Gastrocnemius medialis (tissue), 4 donors: ENCODE data around the gene EN1. TPM values are rescaled to one million over a fixed set of nuclear protein-coding genes. Genes with fewer than 3 reads are reported as not detected.

Source experiments
- ATAC-seq, 2 donors: fragments of 150-250 bp; one replicate each; pipeline ENCODE4 v1.9.1; 2016
- DNase-seq, 2 donors: peaks; one replicate each; pipeline ENCODE4 v3.0.0-alpha.2; 2019
- H3K27ac ChIP-seq, 4 donors: fragments of 200-600 bp; sonication (generic); 1 replicate in 1 of 4; 2 replicates in 3 of 4; pipeline ENCODE4 v1.5.1; 2016 to 2018; ENCODE audit warnings: mild to moderate bottlenecking in 2 of 4, moderate library complexity in 1 of 4
- H3K27me3 ChIP-seq, 3 donors: fragments of 200-600 bp; sonication (generic) in 2 of 3; 1 replicate in 1 of 3; 2 replicates in 2 of 3; pipeline versions ENCODE4 v1.5.1 to v1.6.0; 2016 to 2019; ENCODE audit warnings: mild to moderate bottlenecking in 1 of 3, moderate library complexity in 1 of 3
- H3K36me3 ChIP-seq, 2 donors: fragments of 200-600 bp; sonication (generic) in 1 of 2; one replicate each; pipeline ENCODE4 v1.5.1; 2017 to 2018
- H3K4me1 ChIP-seq, 2 donors: fragments of 200-600 bp; sonication (generic) in 1 of 2; one replicate each; pipeline ENCODE4 v1.5.1; 2016 to 2017; ENCODE audit warnings: mild to moderate bottlenecking in 2 of 2
- H3K4me3 ChIP-seq, 4 donors: fragments of 200-600 bp; sonication (generic) in 3 of 4; 1 replicate in 1 of 4; 2 replicates in 3 of 4; pipeline ENCODE4 v1.5.1; 2016 to 2019; ENCODE audit warnings: mild to moderate bottlenecking in 2 of 4
- H3K9me3 ChIP-seq, 3 donors: fragments of 200-600 bp; sonication (generic) in 2 of 3; 1 replicate in 1 of 3; 2 replicates in 2 of 3; pipeline ENCODE4 v1.5.1; 2016 to 2019
- POLR2A ChIP-seq, 2 donors: fragments of 450-650 bp; IDR thresholded peaks; one replicate each; pipeline ENCODE4 v1.6.1; 2017; ENCODE audit warnings: antibody characterized with exemption in 2 of 2, mild to moderate bottlenecking in 2 of 2, moderate library complexity in 2 of 2
- in situ Hi-C, 4 donors: fragments of 200-750 bp; cut with MboI; loops; one replicate each; pipeline versions ENCODE4 v1.15.0 to v1.8.0; 2017; ENCODE audit warnings: low sequenced_read_pairs in 4 of 4
- intact Hi-C: fragments of 100-400 bp; cut with DNase I; formaldehyde crosslinking; loops from one replicate; pipeline ENCODE4 v1.15.1; 2023; ENCODE audit warnings: low total_unique reads
- total RNA-seq, 4 donors: library from RNA; depleted of rRNA; stranded (reverse); fragments of >200 nt; gene quantifications; one replicate each; pipeline versions ENCODE4 v1.1.0 to v1.2.3, GENCODE V29; 2016
- TF ChIP-seq, protein P1 (sequence below), 5 experiments: fragments of 450-650 bp in 3 of 5; fragments of 200-600 bp in 2 of 5; sonication (generic) in 2 of 5; IDR thresholded peaks in 4 of 5; conservative IDR thresholded peaks in 1 of 5; 1 replicate in 4 of 5; 2 replicates in 1 of 5; pipeline ENCODE4 v1.5.1; 2016 to 2019; ENCODE audit warnings: antibody characterized with exemption in 5 of 5, mild to moderate bottlenecking in 3 of 5, moderate library complexity in 3 of 5

The EN1 gene
- total RNA-seq, 4 donors from 2014 or later, result 3.9 to 11.0 (median 6.7) TPM

DNA sequence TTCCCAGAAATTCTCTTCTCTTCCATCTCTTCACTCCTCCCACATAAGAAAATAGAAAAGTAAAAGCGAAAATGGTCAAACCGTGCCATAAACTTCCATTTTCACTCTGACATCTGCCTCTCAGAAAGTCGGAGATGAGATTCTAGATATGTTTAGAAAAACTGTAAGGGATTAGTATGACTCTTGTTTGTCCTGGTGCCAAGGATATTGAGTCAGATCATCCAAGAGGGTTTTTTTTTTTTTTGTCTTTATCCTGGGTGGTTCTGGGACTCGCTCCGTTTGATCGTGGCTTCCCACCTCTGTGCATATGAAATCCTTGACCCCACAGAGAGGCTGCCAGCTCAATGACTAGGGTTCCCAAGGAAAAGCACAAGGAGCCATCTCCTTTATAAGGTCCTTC, 17.3 kb downstream of the EN1 start:
- H3K27me3 ChIP-seq, result no peaks in the 10 kb centered on the region
- DNase-seq, result no peak
- in situ Hi-C loops (no loop called here), intact Hi-C loops (no loop called here)
- peaks cover 39 to 42% of the 10 kb centered on the region in 2 donors for H3K4me1 ChIP-seq
- H3K36me3 ChIP-seq, result no peaks in the 10 kb centered on the region
- H3K27ac ChIP-seq, result peak overlapping the region; percentile 55 to 80 (median 72)
- H3K4me3 ChIP-seq, result peak overlapping the region in 3 of 4 donors; percentile 8 to 30 (median 26)
- TF ChIP-seq, protein P1, sequence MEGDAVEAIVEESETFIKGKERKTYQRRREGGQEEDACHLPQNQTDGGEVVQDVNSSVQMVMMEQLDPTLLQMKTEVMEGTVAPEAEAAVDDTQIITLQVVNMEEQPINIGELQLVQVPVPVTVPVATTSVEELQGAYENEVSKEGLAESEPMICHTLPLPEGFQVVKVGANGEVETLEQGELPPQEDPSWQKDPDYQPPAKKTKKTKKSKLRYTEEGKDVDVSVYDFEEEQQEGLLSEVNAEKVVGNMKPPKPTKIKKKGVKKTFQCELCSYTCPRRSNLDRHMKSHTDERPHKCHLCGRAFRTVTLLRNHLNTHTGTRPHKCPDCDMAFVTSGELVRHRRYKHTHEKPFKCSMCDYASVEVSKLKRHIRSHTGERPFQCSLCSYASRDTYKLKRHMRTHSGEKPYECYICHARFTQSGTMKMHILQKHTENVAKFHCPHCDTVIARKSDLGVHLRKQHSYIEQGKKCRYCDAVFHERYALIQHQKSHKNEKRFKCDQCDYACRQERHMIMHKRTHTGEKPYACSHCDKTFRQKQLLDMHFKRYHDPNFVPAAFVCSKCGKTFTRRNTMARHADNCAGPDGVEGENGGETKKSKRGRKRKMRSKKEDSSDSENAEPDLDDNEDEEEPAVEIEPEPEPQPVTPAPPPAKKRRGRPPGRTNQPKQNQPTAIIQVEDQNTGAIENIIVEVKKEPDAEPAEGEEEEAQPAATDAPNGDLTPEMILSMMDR (IDR thresholded peaks at IDR 0.05 in 4 of 5, conservative IDR thresholded peaks at IDR 0.05 in 1 of 5), result no peak
- no peak for TF ChIP-seq POLR2A (IDR thresholded peaks at IDR 0.05)
- peak in 1 of 2 donors; percentile 21 for ATAC-seq
- no peaks in the 10 kb centered on the region for H3K9me3 ChIP-seq

DNA sequence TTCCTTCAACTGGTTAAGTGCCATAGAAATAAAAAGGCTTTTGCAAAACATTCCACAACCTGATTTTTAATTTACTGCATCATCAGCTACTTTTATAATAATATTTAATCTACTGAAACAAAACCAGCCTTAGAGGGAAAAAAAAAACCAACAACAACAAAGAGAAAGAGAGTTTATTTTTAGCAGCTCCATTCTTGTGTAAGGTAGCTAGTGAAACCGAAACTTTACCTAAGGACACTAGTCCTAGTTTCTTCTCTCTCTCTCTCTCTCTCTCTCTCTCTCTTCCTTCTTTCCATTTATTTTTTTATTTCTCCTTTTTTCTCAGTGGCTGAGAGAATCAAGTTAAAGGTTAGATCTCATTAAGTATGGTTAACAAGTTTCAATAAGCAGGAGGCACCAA, 21.4 kb downstream of the EN1 start:
- TF ChIP-seq, protein P1 (IDR thresholded peaks at IDR 0.05 in 4 of 5, conservative IDR thresholded peaks at IDR 0.05 in 1 of 5), result no peak
- TF ChIP-seq POLR2A (IDR thresholded peaks at IDR 0.05), result no peak
- Histone ChIP-seq H3K9me3 (no peaks in the 10 kb centered on the region), H3K4me1 (peaks cover 47 to 51% of the 10 kb centered on the region in 2 donors), H3K36me3 (no peaks in the 10 kb centered on the region), H3K27ac (peak overlapping the region; percentile 63 to 80 (median 78)), H3K4me3 (peak overlapping the region; percentile 4 to 44 (median 24)), H3K27me3 (no peaks in the 10 kb centered on the region)
- ATAC-seq (peak; percentile 69 to 71), DNase-seq (no peak)
- in situ Hi-C loops, result no loop called here
- intact Hi-C loops, result no loop called here

DNA sequence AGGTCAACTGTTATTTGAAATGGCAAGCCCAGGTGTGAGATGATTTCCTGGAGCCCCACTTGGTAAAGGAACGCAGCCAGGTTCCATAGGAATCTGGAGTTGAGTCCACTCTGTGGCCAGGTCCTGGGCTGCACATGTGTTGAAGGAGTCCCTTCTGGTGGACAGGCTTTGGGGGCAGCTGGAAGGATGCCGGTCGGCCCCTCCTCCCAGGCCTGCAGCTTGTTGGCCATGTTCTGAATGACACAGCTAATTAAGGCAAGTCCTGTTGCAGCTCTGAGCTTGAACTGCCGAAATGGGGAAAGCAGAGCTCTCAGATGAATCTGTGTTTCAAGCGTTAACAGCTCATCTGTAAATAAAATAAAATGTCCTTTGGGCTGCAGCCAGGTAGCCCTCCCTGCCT, 23.8 kb downstream of the EN1 start:
- H3K27ac ChIP-seq, result peak overlapping the region; percentile 15 to 80 (median 57)
- TF ChIP-seq, protein P1 (IDR thresholded peaks at IDR 0.05 in 4 of 5, conservative IDR thresholded peaks at IDR 0.05 in 1 of 5), result no peak
- TF ChIP-seq POLR2A (IDR thresholded peaks at IDR 0.05), result no peak
- intact Hi-C loops, result loop anchor here (2.0 to 5.0 kb wide), 3 partner anchors 31 to 61 kb away; no protein-coding TSS in a partner anchor
- H3K36me3 ChIP-seq, result no peaks in the 10 kb centered on the region
- ATAC-seq (peak in 1 of 2 donors; percentile 40), DNase-seq (no peak)
- no peak overlapping the region for H3K4me3 ChIP-seq
- H3K9me3 ChIP-seq, result no peaks in the 10 kb centered on the region
- H3K4me1 ChIP-seq, result peaks cover 26 to 35% of the 10 kb centered on the region in 2 donors
- no peaks in the 10 kb centered on the region for H3K27me3 ChIP-seq
- in situ Hi-C loops, result no loop called here

DNA sequence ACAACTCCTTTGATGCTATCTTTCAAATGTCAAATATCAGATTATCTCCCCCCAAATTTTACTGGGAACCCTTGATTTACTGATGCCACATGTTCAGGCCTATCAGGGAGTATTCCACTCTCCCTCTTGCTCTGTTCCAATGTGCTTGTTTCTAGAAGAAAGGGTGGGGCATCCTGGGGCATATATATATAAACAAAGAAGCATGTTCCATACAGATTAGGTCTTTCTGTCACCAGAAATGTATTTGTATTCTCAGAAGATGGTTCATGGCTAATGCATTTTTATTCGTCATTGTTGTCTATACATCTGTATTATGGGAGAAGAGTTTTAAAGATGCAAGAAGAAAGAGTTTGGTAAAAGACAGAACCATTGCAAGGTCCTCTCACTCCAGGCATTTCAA, 24.9 kb downstream of the EN1 start:
- TF ChIP-seq, protein P1 (IDR thresholded peaks at IDR 0.05 in 4 of 5, conservative IDR thresholded peaks at IDR 0.05 in 1 of 5), result no peak
- no peak for TF ChIP-seq POLR2A (IDR thresholded peaks at IDR 0.05)
- no peak for DNase-seq
- intact Hi-C loops, result loop anchor here (5.0 kb wide), 2 partner anchors 40 to 60 kb away; no protein-coding TSS in a partner anchor
- Histone ChIP-seq H3K4me3 (no peak overlapping the region), H3K27me3 (no peaks in the 10 kb centered on the region), H3K36me3 (no peaks in the 10 kb centered on the region), H3K9me3 (no peaks in the 10 kb centered on the region), H3K27ac (peak overlapping the region in 1 of 4 donors; percentile 80), H3K4me1 (peaks cover 17 to 35% of the 10 kb centered on the region in 2 donors)
- ATAC-seq, result no peak
- in situ Hi-C loops, result no loop called here

DNA sequence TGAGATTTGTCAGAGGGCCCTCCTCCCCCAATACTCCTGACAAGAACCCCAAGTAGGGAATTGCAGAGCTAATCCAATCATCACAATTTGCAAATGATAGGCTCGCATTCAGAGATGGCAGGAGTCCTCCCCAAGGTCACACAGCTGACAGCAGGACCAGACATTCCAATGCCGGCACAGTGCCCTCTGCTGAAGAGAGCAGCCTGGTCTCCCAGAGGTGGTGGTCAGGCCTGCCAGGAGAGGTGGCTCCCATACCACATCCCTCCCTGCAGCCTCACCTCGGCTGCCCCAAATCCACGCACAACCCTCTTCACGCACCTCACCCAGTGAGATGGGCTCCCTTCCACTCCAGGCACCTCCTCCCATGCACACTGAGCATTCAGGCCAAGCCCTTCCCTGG, 25.4 kb downstream of the EN1 start:
- DNase-seq (no peak), ATAC-seq (no peak)
- Histone ChIP-seq H3K27ac (no peak overlapping the region), H3K27me3 (no peaks in the 10 kb centered on the region), H3K36me3 (no peaks in the 10 kb centered on the region), H3K9me3 (no peaks in the 10 kb centered on the region), H3K4me1 (peaks cover 17 to 35% of the 10 kb centered on the region in 2 donors), H3K4me3 (no peak overlapping the region)
- no peak for TF ChIP-seq POLR2A (IDR thresholded peaks at IDR 0.05)
- TF ChIP-seq, protein P1 (IDR thresholded peaks at IDR 0.05 in 4 of 5, conservative IDR thresholded peaks at IDR 0.05 in 1 of 5), result no peak
- in situ Hi-C loops (no loop called here), intact Hi-C loops (loop anchor here (5.0 kb wide), 2 partner anchors 40 to 60 kb away; no protein-coding TSS in a partner anchor)
